Thoracic aorta endothelial cell (primary cell): ENCODE data around the gene SRPX. TPM values are rescaled to one million over a fixed set of nuclear protein-coding genes. Genes with fewer than 3 reads are reported as not detected.

Experiments
- total RNA-seq: library from RNA; depleted of rRNA; stranded (reverse); fragments of >200 nt; gene quantifications from 2 replicates; pipeline ENCODE4 v1.2.3, GENCODE V29; 2012

SRPX gene, protein sequence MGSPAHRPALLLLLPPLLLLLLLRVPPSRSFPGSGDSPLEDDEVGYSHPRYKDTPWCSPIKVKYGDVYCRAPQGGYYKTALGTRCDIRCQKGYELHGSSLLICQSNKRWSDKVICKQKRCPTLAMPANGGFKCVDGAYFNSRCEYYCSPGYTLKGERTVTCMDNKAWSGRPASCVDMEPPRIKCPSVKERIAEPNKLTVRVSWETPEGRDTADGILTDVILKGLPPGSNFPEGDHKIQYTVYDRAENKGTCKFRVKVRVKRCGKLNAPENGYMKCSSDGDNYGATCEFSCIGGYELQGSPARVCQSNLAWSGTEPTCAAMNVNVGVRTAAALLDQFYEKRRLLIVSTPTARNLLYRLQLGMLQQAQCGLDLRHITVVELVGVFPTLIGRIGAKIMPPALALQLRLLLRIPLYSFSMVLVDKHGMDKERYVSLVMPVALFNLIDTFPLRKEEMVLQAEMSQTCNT
- total RNA-seq, result 317 and 330 TPM in 2 replicates

DNA sequence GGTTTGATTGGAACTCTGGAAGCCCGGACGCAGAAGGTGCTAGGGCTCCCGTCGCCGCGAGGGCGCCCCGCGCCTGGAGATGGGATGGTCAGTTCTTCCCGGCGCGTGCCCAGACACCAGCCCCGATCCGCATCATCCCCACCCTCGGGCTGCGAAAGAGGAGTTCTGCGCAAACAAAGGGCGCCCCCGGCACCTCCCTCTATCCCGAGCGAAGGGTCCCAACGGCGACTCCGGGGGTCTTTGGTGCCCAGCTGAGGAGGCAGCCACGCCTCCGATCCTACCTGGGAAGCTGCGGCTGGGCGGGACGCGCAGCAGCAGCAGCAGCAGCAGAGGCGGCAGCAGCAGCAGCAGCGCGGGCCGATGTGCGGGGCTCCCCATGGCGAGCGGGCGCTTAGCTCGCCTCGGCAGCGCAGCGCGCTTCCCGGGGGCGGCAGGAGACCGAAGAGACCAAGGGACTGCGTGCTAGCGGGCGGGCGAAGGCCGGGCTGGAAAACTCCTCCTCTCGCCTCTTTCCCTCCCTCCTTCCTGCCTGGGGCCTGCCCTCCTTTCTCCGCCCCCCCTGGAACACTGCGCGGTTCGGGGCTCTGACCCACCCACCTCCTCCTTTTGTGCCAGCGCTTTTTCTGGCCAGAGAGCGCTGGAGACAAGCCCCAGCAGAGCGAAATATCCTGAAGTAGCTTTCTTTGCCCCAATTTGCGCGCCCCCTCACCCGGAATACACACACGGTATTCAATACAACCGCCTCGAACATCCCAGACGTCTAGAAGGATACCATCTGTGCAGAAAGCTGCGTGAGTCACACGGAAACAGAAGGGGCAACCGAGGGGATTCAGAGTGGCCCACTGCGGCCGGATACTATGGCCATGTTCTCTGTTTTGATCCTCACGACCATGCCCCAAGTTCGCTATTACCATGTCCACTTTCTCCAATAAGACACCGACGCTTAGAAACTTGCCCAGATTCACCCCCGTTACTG, at the start of gene SRPX:
Gene SRPX (minus strand): TSS at position 457 of the 976 bp plus-strand sequence. CDS start 79 bp downstream, at position 378.

Other genes starting within 250 kb of the SRPX start
- under 0.01 TPM in 1 of 2 replicates, not detected in the other for gene SYTL5, start 214.3 kb downstream of the SRPX start, total RNA-seq
- 57.7 and 70.7 TPM in 2 replicates for gene RPGR, start 106.6 kb upstream of the SRPX start, total RNA-seq
- 0.07 TPM in 1 of 2 replicates, not detected in the other for gene OTC, start 131.7 kb upstream of the SRPX start, total RNA-seq